ENCODE data around the gene CRIM1. TPM values are rescaled to one million over a fixed set of nuclear protein-coding genes. Genes with fewer than 3 reads are reported as not detected.

CRIM1 gene
- total and polyA plus RNA-seq, 7 donors: 10.2 to 68.1 (median 53.1) TPM

DNA sequence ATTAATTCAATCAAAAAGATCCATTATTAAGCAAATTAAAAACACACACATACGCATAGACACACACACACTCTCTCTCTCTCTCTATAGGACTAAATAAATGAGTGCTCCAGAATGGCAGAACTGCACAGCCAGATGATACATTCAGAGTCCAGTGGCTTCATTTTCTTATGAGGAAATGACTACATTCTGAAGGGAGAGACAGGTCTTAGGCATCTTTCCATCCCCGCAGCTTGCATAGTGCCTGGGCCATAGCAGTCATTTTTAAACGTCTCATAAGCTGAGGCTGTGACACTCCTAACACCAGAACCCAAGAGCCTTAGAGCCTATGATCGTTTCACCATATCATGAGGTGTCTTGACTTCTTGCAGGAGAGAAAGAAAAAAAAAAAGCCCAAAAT, 211.3 kb downstream of the CRIM1 start:
- H3K9me3 ChIP-seq: no peaks in the 10 kb centered on the region
- ATAC-seq (peak in 1 of 4 donors; percentile 26), DNase-seq (no peak)
- peaks cover 5 to 21% of the 10 kb centered on the region in 2 donors for H3K36me3 ChIP-seq (ENCODE audit: insufficient read depth in 1 of 2, low read depth in 1 of 2)
- H3K4me3 ChIP-seq: no peak overlapping the region
- TF ChIP-seq, protein P1, sequence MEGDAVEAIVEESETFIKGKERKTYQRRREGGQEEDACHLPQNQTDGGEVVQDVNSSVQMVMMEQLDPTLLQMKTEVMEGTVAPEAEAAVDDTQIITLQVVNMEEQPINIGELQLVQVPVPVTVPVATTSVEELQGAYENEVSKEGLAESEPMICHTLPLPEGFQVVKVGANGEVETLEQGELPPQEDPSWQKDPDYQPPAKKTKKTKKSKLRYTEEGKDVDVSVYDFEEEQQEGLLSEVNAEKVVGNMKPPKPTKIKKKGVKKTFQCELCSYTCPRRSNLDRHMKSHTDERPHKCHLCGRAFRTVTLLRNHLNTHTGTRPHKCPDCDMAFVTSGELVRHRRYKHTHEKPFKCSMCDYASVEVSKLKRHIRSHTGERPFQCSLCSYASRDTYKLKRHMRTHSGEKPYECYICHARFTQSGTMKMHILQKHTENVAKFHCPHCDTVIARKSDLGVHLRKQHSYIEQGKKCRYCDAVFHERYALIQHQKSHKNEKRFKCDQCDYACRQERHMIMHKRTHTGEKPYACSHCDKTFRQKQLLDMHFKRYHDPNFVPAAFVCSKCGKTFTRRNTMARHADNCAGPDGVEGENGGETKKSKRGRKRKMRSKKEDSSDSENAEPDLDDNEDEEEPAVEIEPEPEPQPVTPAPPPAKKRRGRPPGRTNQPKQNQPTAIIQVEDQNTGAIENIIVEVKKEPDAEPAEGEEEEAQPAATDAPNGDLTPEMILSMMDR (IDR thresholded peaks at IDR 0.05): no peak
- peaks cover 50% of the 10 kb centered on the region for H3K4me1 ChIP-seq
- WGBS, 3 donors: 86 to 92% (median 91%) methylated on average over 4 of the region's 4 CpGs
- intact Hi-C loops (cut with DNase I): loop anchor here in 1 of 2 donors (10.0 kb wide), 1 partner anchor 98 kb away; no protein-coding TSS in a partner anchor
- no peak overlapping the region for H3K27ac ChIP-seq
- H3K27me3 ChIP-seq (ENCODE audit: insufficient read depth in 3 of 3, low read length in 2 of 3): no peaks in the 10 kb centered on the region

DNA sequence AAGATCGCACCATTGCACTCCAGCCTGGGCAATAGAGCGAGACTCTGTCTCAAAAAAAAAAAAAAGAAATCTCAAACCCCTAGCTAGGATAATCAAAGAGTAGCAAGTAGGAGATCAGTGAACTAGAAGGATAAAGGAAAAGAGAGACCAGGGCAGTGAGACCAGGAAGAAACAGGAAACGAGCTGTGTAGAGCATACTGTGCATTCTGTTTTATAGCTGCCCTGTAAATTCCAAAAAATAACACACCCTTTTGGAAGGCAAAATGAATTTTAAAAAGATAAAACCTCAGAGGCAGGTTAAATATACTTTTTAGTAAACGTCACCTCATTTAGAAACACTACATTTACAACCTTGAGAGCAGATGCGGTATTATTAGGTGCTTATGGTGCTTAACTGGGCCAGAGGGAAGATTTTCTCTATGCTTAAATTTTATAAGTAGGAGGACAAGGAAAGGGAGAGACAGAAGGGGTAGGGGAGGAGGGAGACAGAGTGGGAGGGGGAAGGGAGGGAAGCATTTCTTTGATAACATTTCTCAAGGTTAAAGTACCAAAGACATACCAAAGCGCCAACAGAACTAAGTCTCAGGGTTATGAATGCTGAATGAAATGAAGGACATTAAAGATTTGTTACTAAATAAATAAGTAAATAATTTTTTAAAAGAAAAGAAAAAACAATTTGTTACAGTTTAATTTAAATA, 212.3 kb downstream of the CRIM1 start:
- H3K36me3 ChIP-seq (ENCODE audit: insufficient read depth in 1 of 2, low read depth in 1 of 2): peaks cover 5 to 21% of the 10 kb centered on the region in 2 donors
- ATAC-seq: no peak
- no peaks in the 10 kb centered on the region for H3K9me3 ChIP-seq
- intact Hi-C loops (cut with DNase I): loop anchor here in 1 of 2 donors (10.0 kb wide), 1 partner anchor 97 kb away; no protein-coding TSS in a partner anchor
- 89 to 96% (median 90%) methylated on average over 6 of the region's 6 CpGs for WGBS, 3 donors
- no peak overlapping the region for H3K4me3 ChIP-seq
- TF ChIP-seq, protein P1 (IDR thresholded peaks at IDR 0.05): no peak
- no peaks in the 10 kb centered on the region for H3K27me3 ChIP-seq (ENCODE audit: insufficient read depth in 3 of 3, low read length in 2 of 3)
- H3K4me1 ChIP-seq: peaks cover 46% of the 10 kb centered on the region
- H3K27ac ChIP-seq: peak overlapping the region; percentile 72
- no peak for DNase-seq

DNA sequence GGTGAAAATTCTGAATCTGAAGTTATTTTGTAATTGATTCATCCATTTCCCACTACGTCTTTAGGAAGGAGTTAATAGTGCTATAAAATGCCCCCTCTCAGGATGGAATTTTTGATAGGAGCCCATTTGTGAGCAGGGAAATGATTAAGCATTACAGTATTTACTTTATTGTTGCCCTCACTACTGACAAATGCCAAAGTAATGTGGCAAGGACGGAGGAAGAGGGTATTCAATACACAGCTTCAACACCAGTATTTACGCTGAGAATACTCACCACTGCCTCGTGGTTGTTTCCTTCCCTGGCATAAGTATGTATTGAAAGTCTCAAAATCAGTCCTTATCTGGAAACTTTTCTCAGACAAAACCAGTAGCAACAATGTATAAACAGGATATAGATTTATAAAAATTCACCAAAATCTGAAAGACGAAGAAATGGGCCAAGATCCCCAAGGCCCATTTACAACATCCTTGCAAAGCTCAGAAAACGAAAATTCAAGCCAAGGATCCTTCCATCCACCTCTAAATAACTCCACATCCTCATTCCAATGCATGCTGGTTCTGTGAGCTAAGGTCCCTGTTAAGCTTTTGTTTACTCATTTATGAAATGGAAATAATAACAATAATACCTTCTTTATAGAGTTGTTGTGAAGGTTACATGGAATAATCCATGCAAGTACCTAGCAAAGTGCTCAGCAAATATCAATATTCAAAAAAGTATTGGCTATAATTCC, 213.1 kb downstream of the CRIM1 start:
- intact Hi-C loops (cut with DNase I): loop anchor here in 1 of 2 donors (10.0 kb wide), 1 partner anchor 96 kb away; no protein-coding TSS in a partner anchor
- no peaks in the 10 kb centered on the region for H3K27me3 ChIP-seq (ENCODE audit: insufficient read depth in 3 of 3, low read length in 2 of 3)
- WGBS, 3 donors: 57 to 67% (median 65%) methylated on average over 6 of the region's 6 CpGs
- TF ChIP-seq, protein P1 (IDR thresholded peaks at IDR 0.05): no peak
- H3K4me3 ChIP-seq: peak overlapping the region; percentile 21
- H3K36me3 ChIP-seq (ENCODE audit: insufficient read depth in 1 of 2, low read depth in 1 of 2): peaks cover 3 to 24% of the 10 kb centered on the region in 2 donors
- H3K4me1 ChIP-seq: peaks cover 43% of the 10 kb centered on the region
- no peak for DNase-seq
- ATAC-seq: peak in 2 of 4 donors; percentile 32 to 35
- H3K27ac ChIP-seq: peak overlapping the region; percentile 72
- H3K9me3 ChIP-seq: no peaks in the 10 kb centered on the region

DNA sequence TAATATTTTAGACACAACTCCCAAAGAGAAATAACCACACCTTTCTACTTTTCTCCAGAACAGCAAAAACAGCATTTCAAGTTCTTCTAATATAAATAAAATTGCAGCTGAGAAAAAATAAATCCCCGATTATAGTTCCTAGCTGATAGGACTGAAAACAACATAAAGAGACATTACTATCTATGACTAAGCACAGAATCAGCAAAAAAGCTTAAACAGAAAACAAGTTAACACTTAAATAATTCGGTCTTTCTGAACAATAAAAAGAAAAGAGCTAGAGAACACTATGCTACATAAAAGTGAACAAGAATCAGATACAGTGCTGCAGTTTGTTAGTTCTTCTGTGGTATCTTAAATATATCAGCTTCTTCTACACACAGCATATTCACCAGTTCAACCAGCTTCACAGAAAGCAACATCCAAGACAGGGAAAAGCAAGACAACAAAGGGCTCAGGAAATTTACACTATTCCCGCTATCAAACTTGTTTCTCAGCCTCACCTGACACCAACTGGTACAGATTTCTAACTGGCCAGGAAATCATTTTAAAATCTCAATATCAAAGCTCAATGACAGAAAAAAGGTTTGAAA, 213.8 kb downstream of the CRIM1 start:
- DNase-seq: no peak

More for the DNA sequence above, 213.8 kb downstream of the CRIM1 start:
- TF ChIP-seq, protein P1 (IDR thresholded peaks at IDR 0.05): no peak
- Histone ChIP-seq H3K4me3 (no peak overlapping the region), H3K36me3 (ENCODE audit: insufficient read depth in 1 of 2, low read depth in 1 of 2) (peaks cover 0 to 31% of the 10 kb centered on the region in 2 donors), H3K9me3 (no peaks in the 10 kb centered on the region), H3K4me1 (peaks cover 44% of the 10 kb centered on the region), H3K27ac (peak overlapping the region; percentile 72), H3K27me3 (ENCODE audit: insufficient read depth in 3 of 3, low read length in 2 of 3) (no peaks in the 10 kb centered on the region)
- intact Hi-C loops (cut with DNase I): loop anchor here in 1 of 2 donors (10.0 kb wide), 1 partner anchor 95 kb away; no protein-coding TSS in a partner anchor
- 86 to 93% (median 87%) methylated on average over 3 of the region's 3 CpGs for WGBS, 3 donors
- no peak for ATAC-seq
